ENCODE results near the gene ZYG11B.
"Not testable (repeated sequence)": the region's sequence is repeated elsewhere in the genome, so short reads cannot be mapped to it uniquely, and the experiment has no call there.

ZYG11B gene

GRCh38 chr1:52683367-52683940 lies 42.8 kb upstream of the ZYG11B start:
- H3K4me3 ChIP-seq (ENCODE audit: low read length) = no peak overlapping the region
- TF ChIP-seq, protein P1, sequence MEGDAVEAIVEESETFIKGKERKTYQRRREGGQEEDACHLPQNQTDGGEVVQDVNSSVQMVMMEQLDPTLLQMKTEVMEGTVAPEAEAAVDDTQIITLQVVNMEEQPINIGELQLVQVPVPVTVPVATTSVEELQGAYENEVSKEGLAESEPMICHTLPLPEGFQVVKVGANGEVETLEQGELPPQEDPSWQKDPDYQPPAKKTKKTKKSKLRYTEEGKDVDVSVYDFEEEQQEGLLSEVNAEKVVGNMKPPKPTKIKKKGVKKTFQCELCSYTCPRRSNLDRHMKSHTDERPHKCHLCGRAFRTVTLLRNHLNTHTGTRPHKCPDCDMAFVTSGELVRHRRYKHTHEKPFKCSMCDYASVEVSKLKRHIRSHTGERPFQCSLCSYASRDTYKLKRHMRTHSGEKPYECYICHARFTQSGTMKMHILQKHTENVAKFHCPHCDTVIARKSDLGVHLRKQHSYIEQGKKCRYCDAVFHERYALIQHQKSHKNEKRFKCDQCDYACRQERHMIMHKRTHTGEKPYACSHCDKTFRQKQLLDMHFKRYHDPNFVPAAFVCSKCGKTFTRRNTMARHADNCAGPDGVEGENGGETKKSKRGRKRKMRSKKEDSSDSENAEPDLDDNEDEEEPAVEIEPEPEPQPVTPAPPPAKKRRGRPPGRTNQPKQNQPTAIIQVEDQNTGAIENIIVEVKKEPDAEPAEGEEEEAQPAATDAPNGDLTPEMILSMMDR (IDR thresholded peaks at IDR 0.05; ENCODE audit: insufficient read depth, low read depth, low read length, missing control alignments) = no peak
- no peak for DNase-seq (ENCODE audit: low read depth)

DNA sequence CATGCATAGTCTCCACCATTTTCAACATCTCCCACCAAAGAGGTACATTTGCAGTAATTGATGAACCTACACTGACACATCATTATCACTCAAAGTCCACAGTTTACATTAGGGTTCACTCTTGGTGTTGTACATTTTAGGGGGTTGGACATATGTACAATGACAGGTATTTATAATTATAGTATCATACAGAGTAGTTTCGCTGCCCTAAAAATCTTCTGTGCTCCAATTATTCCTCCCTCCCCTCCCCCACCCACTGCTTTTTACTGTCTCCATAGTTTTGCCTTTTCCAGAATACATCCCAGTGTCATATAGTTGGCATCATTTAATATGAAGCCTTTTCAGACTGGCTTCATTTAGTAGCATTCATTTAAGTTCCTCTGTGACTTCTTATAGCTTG lies 41.7 kb upstream of the ZYG11B start:
- TF ChIP-seq, protein P1 (IDR thresholded peaks at IDR 0.05; ENCODE audit: insufficient read depth, low read depth, low read length, missing control alignments) = no peak
- no peak for DNase-seq (ENCODE audit: low read depth)

GRCh38 chr1:52686261-52686751 lies 39.9 kb upstream of the ZYG11B start:
- DNase-seq (ENCODE audit: low read depth) = peak; percentile 72
- TF ChIP-seq, protein P1 (IDR thresholded peaks at IDR 0.05; ENCODE audit: insufficient read depth, low read depth, low read length, missing control alignments) = peak; percentile 81
- not testable (repeated sequence) for H3K4me3 ChIP-seq (ENCODE audit: low read length)

More for the DNA sequence above, 41.7 kb upstream of the ZYG11B start:
- H3K4me3 ChIP-seq (ENCODE audit: low read length) = no peak overlapping the region

DNA sequence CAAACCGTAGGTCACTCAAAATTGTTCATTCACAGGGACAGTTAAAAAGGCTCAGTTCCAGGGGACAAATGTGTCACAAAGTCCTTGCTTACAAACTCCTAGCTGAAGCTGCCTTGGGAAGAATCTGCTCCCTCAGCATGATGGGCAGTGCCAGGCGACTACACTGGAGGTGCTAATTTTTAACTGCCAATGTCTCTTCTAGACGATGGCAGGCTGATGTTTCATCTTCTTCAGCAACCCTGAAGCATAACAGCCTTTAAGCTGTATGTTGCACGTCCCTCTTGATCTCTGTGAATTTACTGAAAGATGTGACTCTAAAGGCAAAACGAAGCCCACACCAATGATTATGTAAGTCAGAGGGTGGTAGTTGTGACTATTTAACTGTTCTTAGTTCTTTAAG lies 39.4 kb upstream of the ZYG11B start:
- TF ChIP-seq, protein P1 (IDR thresholded peaks at IDR 0.05; ENCODE audit: insufficient read depth, low read depth, low read length, missing control alignments) = no peak
- no peak overlapping the region for H3K4me3 ChIP-seq (ENCODE audit: low read length)
- DNase-seq (ENCODE audit: low read depth) = no peak

DNA sequence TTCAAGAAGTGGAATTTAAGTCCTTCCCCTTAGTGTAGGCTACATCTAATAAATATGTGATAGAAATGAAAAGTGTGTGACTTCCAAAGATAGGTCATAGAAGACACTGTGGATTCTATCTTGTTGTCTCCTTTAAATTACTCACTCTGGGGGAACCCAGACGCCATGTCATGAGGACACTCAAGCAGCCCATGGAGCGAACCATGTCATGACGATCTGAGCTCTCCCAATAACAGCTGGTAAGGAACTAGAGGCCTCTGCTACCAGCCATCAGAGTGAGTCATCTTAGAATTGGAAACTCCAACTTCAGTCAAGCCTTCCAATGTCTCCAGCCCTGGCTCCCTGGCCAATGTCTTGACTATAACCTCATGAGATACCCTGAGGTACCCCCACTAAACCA lies 34.4 kb upstream of the ZYG11B start:
- H3K4me3 ChIP-seq (ENCODE audit: low read length) = no peak overlapping the region
- TF ChIP-seq, protein P1 (IDR thresholded peaks at IDR 0.05; ENCODE audit: insufficient read depth, low read depth, low read length, missing control alignments) = no peak
- no peak for DNase-seq (ENCODE audit: low read depth)

DNA sequence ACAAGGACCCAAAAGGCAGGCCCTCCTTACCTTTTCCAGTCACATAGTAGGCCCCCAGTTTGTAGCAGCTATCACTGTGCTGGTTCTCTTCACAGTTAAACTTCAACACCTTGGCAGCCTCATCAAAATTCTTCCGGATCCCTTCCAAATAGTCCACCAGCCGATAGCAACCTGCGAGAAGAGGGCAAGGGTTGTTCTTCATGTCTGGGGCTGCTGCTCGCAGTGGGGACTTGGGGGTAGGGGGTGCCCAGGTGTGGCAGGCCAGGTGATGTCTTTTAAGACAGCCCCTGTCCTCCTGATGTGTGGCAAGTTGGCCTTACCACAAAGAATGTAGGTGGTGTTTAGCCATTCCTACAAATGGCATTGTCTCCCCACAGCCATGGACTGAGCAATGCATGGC lies 33.6 kb upstream of the ZYG11B start:
- TF ChIP-seq, protein P1 (IDR thresholded peaks at IDR 0.05; ENCODE audit: insufficient read depth, low read depth, low read length, missing control alignments) = no peak
- no peak overlapping the region for H3K4me3 ChIP-seq (ENCODE audit: low read length)
- DNase-seq (ENCODE audit: low read depth) = no peak

GRCh38 chr1:52693351-52693750 lies 32.9 kb upstream of the ZYG11B start:
- not testable (repeated sequence) for DNase-seq (ENCODE audit: low read depth)

More at GRCh38 chr1:52693351-52693750, 32.9 kb upstream of the ZYG11B start:
- not testable (repeated sequence) for H3K4me3 ChIP-seq (ENCODE audit: low read length)

All from epithelial cell of esophagus (primary cell).